ENCODE results near the gene PTPN13. TPM values are rescaled to one million over a fixed set of nuclear protein-coding genes. Genes with fewer than 3 reads are reported as not detected.

PTPN13 gene
- total RNA-seq (ENCODE audit: unreplicated experiment): 5.6 TPM
- long read RNA-seq: 0 reads

- Mint-ChIP-seq H3K27me3 (ENCODE audit: unreplicated experiment) (peaks cover 8% of the 10 kb centered on the region), H3K36me3 (ENCODE audit: low read depth, unreplicated experiment) (no peaks in the 10 kb centered on the region), H3K4me1 (ENCODE audit: unreplicated experiment) (peaks cover 16% of the 10 kb centered on the region), H3K9me3 (ENCODE audit: unreplicated experiment) (no peaks in the 10 kb centered on the region), H3K27ac (ENCODE audit: unreplicated experiment) (peak within 1 kb of the TSS; percentile 96), H3K4me3 (ENCODE audit: unreplicated experiment) (peak within 1 kb of the TSS; percentile 95)
- peak; percentile 97 for DNase-seq (ENCODE audit: low spot score)
- TF ChIP-seq CTCF (IDR thresholded peaks at IDR 0.05; ENCODE audit: unreplicated experiment): no peak
Measured at GRCh38 chr4:86593688-86594558, at the start of gene PTPN13. Gene PTPN13, plus strand, starts transcription at chr4:86594315. Its CDS starts 40,942 bp downstream, at chr4:86635257.

GRCh38 chr4:86547140-86547539 lies 47.0 kb upstream of the PTPN13 start:
- H3K36me3 Mint-ChIP-seq (ENCODE audit: low read depth, unreplicated experiment): no peaks in the 10 kb centered on the region
- DNase-seq (ENCODE audit: low spot score): no peak
- no peak overlapping the region for H3K27ac Mint-ChIP-seq (ENCODE audit: unreplicated experiment)
- no peaks in the 10 kb centered on the region for H3K9me3 Mint-ChIP-seq (ENCODE audit: unreplicated experiment)
- H3K27me3 Mint-ChIP-seq (ENCODE audit: unreplicated experiment): no peaks in the 10 kb centered on the region
- H3K4me1 Mint-ChIP-seq (ENCODE audit: unreplicated experiment): peaks cover 22% of the 10 kb centered on the region
- H3K4me3 Mint-ChIP-seq (ENCODE audit: unreplicated experiment): no peak overlapping the region
- TF ChIP-seq CTCF (IDR thresholded peaks at IDR 0.05; ENCODE audit: unreplicated experiment): no peak

GRCh38 chr4:86549163-86549788 lies 44.8 kb upstream of the PTPN13 start:
- Mint-ChIP-seq H3K4me1 (ENCODE audit: unreplicated experiment) (peaks cover 13% of the 10 kb centered on the region), H3K27ac (ENCODE audit: unreplicated experiment) (no peak overlapping the region), H3K36me3 (ENCODE audit: low read depth, unreplicated experiment) (no peaks in the 10 kb centered on the region), H3K4me3 (ENCODE audit: unreplicated experiment) (no peak overlapping the region), H3K9me3 (ENCODE audit: unreplicated experiment) (no peaks in the 10 kb centered on the region), H3K27me3 (ENCODE audit: unreplicated experiment) (no peaks in the 10 kb centered on the region)
- no peak for TF ChIP-seq CTCF (IDR thresholded peaks at IDR 0.05; ENCODE audit: unreplicated experiment)
- DNase-seq (ENCODE audit: low spot score): no peak

GRCh38 chr4:86551387-86551786 lies 42.7 kb upstream of the PTPN13 start:
- Mint-ChIP-seq H3K27me3 (ENCODE audit: unreplicated experiment) (no peaks in the 10 kb centered on the region), H3K9me3 (ENCODE audit: unreplicated experiment) (no peaks in the 10 kb centered on the region), H3K4me3 (ENCODE audit: unreplicated experiment) (no peak overlapping the region), H3K36me3 (ENCODE audit: low read depth, unreplicated experiment) (no peaks in the 10 kb centered on the region), H3K27ac (ENCODE audit: unreplicated experiment) (no peak overlapping the region), H3K4me1 (ENCODE audit: unreplicated experiment) (no peaks in the 10 kb centered on the region)
- DNase-seq (ENCODE audit: low spot score): no peak
- no peak for TF ChIP-seq CTCF (IDR thresholded peaks at IDR 0.05; ENCODE audit: unreplicated experiment)

- Mint-ChIP-seq H3K27ac (ENCODE audit: unreplicated experiment) (no peak overlapping the region), H3K36me3 (ENCODE audit: low read depth, unreplicated experiment) (no peaks in the 10 kb centered on the region), H3K27me3 (ENCODE audit: unreplicated experiment) (no peaks in the 10 kb centered on the region), H3K4me3 (ENCODE audit: unreplicated experiment) (no peak overlapping the region), H3K4me1 (ENCODE audit: unreplicated experiment) (peaks cover 5% of the 10 kb centered on the region), H3K9me3 (ENCODE audit: unreplicated experiment) (no peaks in the 10 kb centered on the region)
- DNase-seq (ENCODE audit: low spot score): no peak
- TF ChIP-seq CTCF (IDR thresholded peaks at IDR 0.05; ENCODE audit: unreplicated experiment): no peak
Measured at GRCh38 chr4:86554646-86555045, 39.5 kb upstream of the PTPN13 start.

Data from endothelial cell (in vitro differentiated cells).